OCI-LY3 (cell line): ENCODE data around the gene RDH5.

Source experiments
- CTCF ChIP-seq: fragments of 200-600, 300-600 bp; sonication (generic); IDR thresholded peaks from 2 replicates; pipeline ENCODE4 v1.5.1; 2014; ENCODE audit warnings: antibody characterized with exemption, low read length, low read depth
- EZH2phosphoT487 ChIP-seq: fragments of 200-600 bp; shearing (Covaris generic); IDR thresholded peaks from 2 replicates; pipeline ENCODE4 v1.6.1; 2018; ENCODE audit warnings: antibody characterized with exemption, mixed run types, low read depth

GRCh38 chr12:55719371-55719770 is 822 bp upstream of the RDH5 start:
- TF ChIP-seq CTCF (no peak), EZH2phosphoT487 (no peak)
